Measurements from ENCODE around the gene PGM3.

Gene PGM3

GRCh38 chr6:83119742-83120300 is 73.2 kb downstream of the PGM3 start:
- DNase-seq (ENCODE audit: low read depth in 1 of 2, low spot score in 1 of 2): no peak

GRCh38 chr6:83117802-83118201 is 75.3 kb downstream of the PGM3 start:
- no peak for DNase-seq (ENCODE audit: low read depth in 1 of 2, low spot score in 1 of 2)
